Caco-2 (cell line): ENCODE results near the gene ATG7. TPM values are rescaled to one million over a fixed set of nuclear protein-coding genes. Genes with fewer than 3 reads are reported as not detected.
"Not testable (repeated sequence)": the region's sequence is repeated elsewhere in the genome, so short reads cannot be mapped to it uniquely, and the experiment has no call there.

Experiments
- BruUV-seq: library from RNA; stranded (reverse); fragments of 400-500 nt; replicated peaks from 2 replicates; lab custom pipeline; 2021; lab: Mats Ljungman, UMichigan
- CTCF ChIA-PET: fragments of 300-600 bp; sonication (Branson Sonifier 250); formaldehyde crosslinking; loops from one replicate; lab custom pipeline; 2022; ENCODE audit warnings: antibody characterized with exemption; lab: Charles Lee
- POLR2A ChIA-PET: fragments of 300-600 bp; sonication (Branson Sonifier 250); formaldehyde crosslinking; loops from one replicate; lab custom pipeline; 2022; ENCODE audit warnings: antibody characterized with exemption; lab: Charles Lee
- DNase-seq, 2 experiments: peaks; one replicate each; pipeline versions ENCODE4 v3.0.0 to v3.0.0-alpha.2; 2020 to 2022
- H3K27me3 ChIP-seq: replicated peaks from 2 replicates; pipeline ENCODE4 v1.6.0; 2011; ENCODE audit warnings: low read length; ENCODE audit not compliant: control insufficient read depth, insufficient read depth
- H3K36me3 ChIP-seq: 2 replicates; pipeline ENCODE4 v1.5.1; 2011; ENCODE audit warnings: low read length; ENCODE audit not compliant: control insufficient read depth, insufficient read depth
- H3K4me1 ChIP-seq: fragments of 250-450 bp; sonication (Bioruptor Pico); 2 replicates; pipeline ENCODE4 v1.5.1; 2020; ENCODE audit warnings: mild to moderate bottlenecking
- H3K4me3 ChIP-seq: 2 replicates; pipeline ENCODE4 v1.5.1; 2011; ENCODE audit warnings: low read depth, mild to moderate bottlenecking, control low read depth, low read length
- H3K9me3 ChIP-seq: fragments of 250-450 bp; sonication (Bioruptor Pico); 2 replicates; pipeline ENCODE4 v1.5.1; 2020; ENCODE audit warnings: mild to moderate bottlenecking, moderate library complexity
- H3K27ac Mint-ChIP-seq: one replicate; pipeline ENCODE4 v1.8.0; 2022; ENCODE audit warnings: mixed read lengths; ENCODE audit not compliant: unreplicated experiment
- H3K27me3 Mint-ChIP-seq: one replicate; pipeline ENCODE4 v1.8.0; 2022; ENCODE audit warnings: mixed read lengths; ENCODE audit not compliant: insufficient read depth, unreplicated experiment
- H3K36me3 Mint-ChIP-seq: one replicate; pipeline ENCODE4 v1.8.0; 2022; ENCODE audit warnings: mild to moderate bottlenecking, mixed read lengths; ENCODE audit not compliant: insufficient read depth, unreplicated experiment
- H3K4me1 Mint-ChIP-seq: one replicate; pipeline ENCODE4 v1.8.0; 2022; ENCODE audit warnings: low read depth, mixed read lengths; ENCODE audit not compliant: unreplicated experiment
- H3K4me3 Mint-ChIP-seq: one replicate; pipeline ENCODE4 v1.8.0; 2022; ENCODE audit warnings: mild to moderate bottlenecking, moderate library complexity, mixed read lengths; ENCODE audit not compliant: unreplicated experiment
- H3K9me3 Mint-ChIP-seq: one replicate; pipeline ENCODE4 v1.8.0; 2022; ENCODE audit warnings: mixed read lengths; ENCODE audit not compliant: unreplicated experiment
- CTCF ChIP-seq, 2 experiments: fragments of 200-600 bp in 1 of 2; IDR thresholded peaks; 1 replicate in 1 of 2; 2 replicates in 1 of 2; pipeline versions ENCODE4 v1.5.1 to v1.8.0; 2011 to 2022; ENCODE audit warnings: antibody characterized with exemption in 1 of 2, control low read depth in 1 of 2, inconsistent platforms in 1 of 2, low read depth in 1 of 2, low read length in 1 of 2, mild to moderate bottlenecking in 1 of 2, moderate library complexity in 1 of 2; ENCODE audit not compliant: insufficient read depth in 1 of 2, severe bottlenecking in 1 of 2, unreplicated experiment in 1 of 2
- intact Hi-C: fragments of 100-400 bp; cut with micrococcal nuclease; formaldehyde crosslinking; loops from one replicate; pipeline ENCODE4 v1.10.0; 2022; ENCODE audit not compliant: unreplicated experiment
- total RNA-seq: library from RNA; stranded (reverse); gene quantifications from 2 replicates; pipeline ENCODE4 v1.2.3, GENCODE V29; 2022

ATG7 gene
- total RNA-seq, 1 experiment from 2014 or later: 24.4 TPM

GRCh38 chr3:11437506-11437905, 165.3 kb downstream of the ATG7 start:
- Mint-ChIP-seq H3K4me1 (no peaks in the 10 kb centered on the region), H3K27me3 (no peaks in the 10 kb centered on the region), H3K9me3 (no peaks in the 10 kb centered on the region), H3K4me3 (no peak overlapping the region), H3K36me3 (peaks cover 6% of the 10 kb centered on the region), H3K27ac (no peak overlapping the region)
- BruUV-seq: no TSS peak
- H3K9me3 ChIP-seq: no peaks in the 10 kb centered on the region
- intact Hi-C loops: no loop called here
- no peak overlapping the region for H3K4me3 ChIP-seq
- ChIA-PET POLR2A (no interaction called here), CTCF (no interaction called here)
- H3K27me3 ChIP-seq: no peaks in the 10 kb centered on the region
- no peak for TF ChIP-seq CTCF (IDR thresholded peaks at IDR 0.05; ENCODE audit: insufficient read depth in 1 of 2, low read depth in 1 of 2, low read length in 1 of 2, severe bottlenecking in 1 of 2, unreplicated experiment in 1 of 2)
- no peaks in the 10 kb centered on the region for H3K36me3 ChIP-seq
- H3K4me1 ChIP-seq: no peaks in the 10 kb centered on the region
- DNase-seq: no peak

- CTCF ChIA-PET: no interaction called here
- POLR2A ChIA-PET: interaction anchor here (0.6 kb wide), 1 partner anchor 69 kb away, joined by 3 read pairs; no protein-coding TSS in a partner anchor
- no peak overlapping the region for H3K4me3 Mint-ChIP-seq
- H3K27me3 ChIP-seq: no peaks in the 10 kb centered on the region
- H3K36me3 Mint-ChIP-seq: peaks cover 6% of the 10 kb centered on the region
- no peak overlapping the region for H3K27ac Mint-ChIP-seq
- no peaks in the 10 kb centered on the region for H3K9me3 Mint-ChIP-seq
- no TSS peak for BruUV-seq
- no peak for TF ChIP-seq CTCF (IDR thresholded peaks at IDR 0.05; ENCODE audit: insufficient read depth in 1 of 2, low read depth in 1 of 2, low read length in 1 of 2, severe bottlenecking in 1 of 2, unreplicated experiment in 1 of 2)
- H3K36me3 ChIP-seq: no peaks in the 10 kb centered on the region
- no peak overlapping the region for H3K4me3 ChIP-seq
- DNase-seq: no peak
- no peaks in the 10 kb centered on the region for H3K9me3 ChIP-seq
- no peaks in the 10 kb centered on the region for H3K4me1 ChIP-seq
- intact Hi-C loops: no loop called here
- no peaks in the 10 kb centered on the region for H3K4me1 Mint-ChIP-seq
- H3K27me3 Mint-ChIP-seq: no peaks in the 10 kb centered on the region
Observed at GRCh38 chr3:11438646-11439045, 166.4 kb downstream of the ATG7 start.

GRCh38 chr3:11441346-11441745, 169.1 kb downstream of the ATG7 start:
- intact Hi-C loops, CTCF ChIA-PET, H3K9me3 ChIP-seq, BruUV-seq, H3K27ac Mint-ChIP-seq, H3K4me3 ChIP-seq, H3K36me3 ChIP-seq, H3K4me3 Mint-ChIP-seq, H3K9me3 Mint-ChIP-seq, POLR2A ChIA-PET, H3K4me1 ChIP-seq, H3K4me1 Mint-ChIP-seq, H3K27me3 Mint-ChIP-seq, DNase-seq, H3K27me3 ChIP-seq, H3K36me3 Mint-ChIP-seq: not testable (repeated sequence)

GRCh38 chr3:11444404-11444803, 172.2 kb downstream of the ATG7 start:
- Histone ChIP-seq H3K36me3 (no peaks in the 10 kb centered on the region), H3K4me1 (no peaks in the 10 kb centered on the region), H3K27me3 (no peaks in the 10 kb centered on the region), H3K4me3 (no peak overlapping the region), H3K9me3 (peaks cover 3% of the 10 kb centered on the region; the same call in 1 of the 2 replicates)
- intact Hi-C loops: no loop called here
- Mint-ChIP-seq H3K27me3 (no peaks in the 10 kb centered on the region), H3K36me3 (peaks cover 3% of the 10 kb centered on the region), H3K4me1 (no peaks in the 10 kb centered on the region), H3K27ac (no peak overlapping the region), H3K4me3 (no peak overlapping the region), H3K9me3 (no peaks in the 10 kb centered on the region)
- CTCF ChIA-PET: no interaction called here
- POLR2A ChIA-PET: no interaction called here
- no peak for TF ChIP-seq CTCF (IDR thresholded peaks at IDR 0.05; ENCODE audit: insufficient read depth in 1 of 2, low read depth in 1 of 2, low read length in 1 of 2, severe bottlenecking in 1 of 2, unreplicated experiment in 1 of 2)
- no peak for DNase-seq
- no TSS peak for BruUV-seq

- BruUV-seq, intact Hi-C loops, H3K27ac Mint-ChIP-seq, H3K27me3 Mint-ChIP-seq, H3K36me3 ChIP-seq, POLR2A ChIA-PET, H3K4me3 Mint-ChIP-seq, H3K27me3 ChIP-seq, DNase-seq, H3K4me3 ChIP-seq, H3K4me1 Mint-ChIP-seq, H3K36me3 Mint-ChIP-seq, CTCF ChIA-PET, H3K4me1 ChIP-seq, H3K9me3 ChIP-seq, H3K9me3 Mint-ChIP-seq: not testable (repeated sequence)
Observed at GRCh38 chr3:11445193-11445592, 173.0 kb downstream of the ATG7 start.
